ENCODE results near the gene PIEZO2. TPM values are rescaled to one million over a fixed set of nuclear protein-coding genes. Genes with fewer than 3 reads are reported as not detected.

Gene PIEZO2
- total and polyA plus RNA-seq, 2 of the 8 experiments (the other 6 are each of a cell fraction or from before 2014, with no cell fraction given), result 4.7 to 16.5 TPM

GRCh38 chr18:11119959-11120587 lies 29.3 kb downstream of the PIEZO2 start (continued):
- TF ChIP-seq RAD21 (IDR thresholded peaks at IDR 0.05 in 1 of 2, conservative IDR thresholded peaks at IDR 0.05 in 1 of 2; ENCODE audit: low read depth in 2 of 2, low read length in 2 of 2), result no peak
